Measurements from ENCODE around the gene PIGM.

- no peak for TF ChIP-seq ZNF121 (CRISPR knock-in tag; IDR thresholded peaks at IDR 0.05)
- no peak for TF ChIP-seq NR1H2 (CRISPR knock-in tag; IDR thresholded peaks at IDR 0.05)
- no peak for TF ChIP-seq FOXP4 (CRISPR knock-in tag; IDR thresholded peaks at IDR 0.05)
- TF ChIP-seq, protein P1, sequence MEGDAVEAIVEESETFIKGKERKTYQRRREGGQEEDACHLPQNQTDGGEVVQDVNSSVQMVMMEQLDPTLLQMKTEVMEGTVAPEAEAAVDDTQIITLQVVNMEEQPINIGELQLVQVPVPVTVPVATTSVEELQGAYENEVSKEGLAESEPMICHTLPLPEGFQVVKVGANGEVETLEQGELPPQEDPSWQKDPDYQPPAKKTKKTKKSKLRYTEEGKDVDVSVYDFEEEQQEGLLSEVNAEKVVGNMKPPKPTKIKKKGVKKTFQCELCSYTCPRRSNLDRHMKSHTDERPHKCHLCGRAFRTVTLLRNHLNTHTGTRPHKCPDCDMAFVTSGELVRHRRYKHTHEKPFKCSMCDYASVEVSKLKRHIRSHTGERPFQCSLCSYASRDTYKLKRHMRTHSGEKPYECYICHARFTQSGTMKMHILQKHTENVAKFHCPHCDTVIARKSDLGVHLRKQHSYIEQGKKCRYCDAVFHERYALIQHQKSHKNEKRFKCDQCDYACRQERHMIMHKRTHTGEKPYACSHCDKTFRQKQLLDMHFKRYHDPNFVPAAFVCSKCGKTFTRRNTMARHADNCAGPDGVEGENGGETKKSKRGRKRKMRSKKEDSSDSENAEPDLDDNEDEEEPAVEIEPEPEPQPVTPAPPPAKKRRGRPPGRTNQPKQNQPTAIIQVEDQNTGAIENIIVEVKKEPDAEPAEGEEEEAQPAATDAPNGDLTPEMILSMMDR (IDR thresholded peaks at IDR 0.05): no peak
- no peak for TF ChIP-seq CREB1 (CRISPR knock-in tag; IDR thresholded peaks at IDR 0.05)
- no peak for TF ChIP-seq ZNF512 (CRISPR knock-in tag; IDR thresholded peaks at IDR 0.05; ENCODE audit: borderline replicate concordance)
- no peak for TF ChIP-seq NR3C1 (CRISPR knock-in tag; conservative IDR thresholded peaks at IDR 0.05; ENCODE audit: low read depth)
- TF ChIP-seq, protein P2, sequence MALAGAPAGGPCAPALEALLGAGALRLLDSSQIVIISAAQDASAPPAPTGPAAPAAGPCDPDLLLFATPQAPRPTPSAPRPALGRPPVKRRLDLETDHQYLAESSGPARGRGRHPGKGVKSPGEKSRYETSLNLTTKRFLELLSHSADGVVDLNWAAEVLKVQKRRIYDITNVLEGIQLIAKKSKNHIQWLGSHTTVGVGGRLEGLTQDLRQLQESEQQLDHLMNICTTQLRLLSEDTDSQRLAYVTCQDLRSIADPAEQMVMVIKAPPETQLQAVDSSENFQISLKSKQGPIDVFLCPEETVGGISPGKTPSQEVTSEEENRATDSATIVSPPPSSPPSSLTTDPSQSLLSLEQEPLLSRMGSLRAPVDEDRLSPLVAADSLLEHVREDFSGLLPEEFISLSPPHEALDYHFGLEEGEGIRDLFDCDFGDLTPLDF (CRISPR knock-in tag; IDR thresholded peaks at IDR 0.05): no peak
- no peak for TF ChIP-seq SMAD3 (CRISPR knock-in tag; IDR thresholded peaks at IDR 0.05; ENCODE audit: borderline replicate concordance)
- no peak for TF ChIP-seq FOXJ3 (CRISPR knock-in tag; IDR thresholded peaks at IDR 0.05; ENCODE audit: borderline replicate concordance)
- TF ChIP-seq ZNF138 (CRISPR knock-in tag; conservative IDR thresholded peaks at IDR 0.05): no peak
- no peak for TF ChIP-seq MAX (CRISPR knock-in tag; IDR thresholded peaks at IDR 0.05)
- TF ChIP-seq TCF7 (CRISPR knock-in tag; IDR thresholded peaks at IDR 0.05; ENCODE audit: low read depth): no peak
Observed at GRCh38 chr1:160017592-160017991, 14.2 kb downstream of the PIGM start.
